ENCODE results near the gene PI4KB. TPM values are rescaled to one million over a fixed set of nuclear protein-coding genes. Genes with fewer than 3 reads are reported as not detected.

The PI4KB gene
- 36.1 TPM for polyA plus RNA-seq (2013, experiment 1 of 2)
- polyA plus RNA-seq (2013, experiment 2 of 2), result 36.1 TPM

DNA sequence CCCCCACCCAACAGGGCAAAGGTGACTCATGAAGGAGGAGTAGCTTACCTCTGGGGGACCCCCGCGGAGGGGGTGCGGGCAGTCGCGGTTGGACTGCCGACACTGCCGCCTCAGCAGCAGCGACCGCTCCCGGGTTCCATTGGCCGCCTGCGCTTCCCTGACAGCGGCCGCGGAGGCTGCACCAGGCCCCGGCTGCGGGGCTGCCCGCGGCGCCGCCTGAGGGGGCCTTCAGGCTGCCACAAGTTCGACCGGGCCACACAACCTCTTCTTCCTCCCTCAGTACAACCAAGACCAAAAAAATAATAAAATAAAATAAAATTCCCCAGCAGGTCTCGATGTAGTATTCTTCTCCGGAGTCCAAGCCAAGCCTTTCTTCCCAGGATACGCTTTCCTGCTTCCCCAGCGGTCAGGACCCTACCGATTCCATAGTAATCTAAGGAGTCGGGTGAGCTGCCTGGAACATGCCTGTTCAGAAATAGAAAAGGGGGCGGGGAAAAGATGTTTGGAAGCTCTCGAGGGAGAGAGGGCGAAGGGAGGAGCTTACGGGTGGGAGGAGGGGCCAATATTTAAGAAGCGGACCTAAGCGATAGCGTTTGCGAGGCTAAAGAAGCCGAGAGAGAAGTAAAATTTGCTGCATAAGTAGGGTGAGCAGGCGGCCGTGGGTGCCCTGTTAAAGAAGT is at the start of gene PI4KB:
Gene PI4KB, minus strand, starts transcription at position 194 of the 680 bp plus-strand sequence. CDS start 10,935 bp downstream, outside the sequence.
- H2BK120ac ChIP-seq (ENCODE audit: low read depth, low read length), result peak within 1 kb of the TSS; percentile 2
- peak within 1 kb of the TSS; percentile 49 to 84 for H3K4ac ChIP-seq (ENCODE audit: low read depth in 1 of 2, low read length in 2 of 2)
- H2BK12ac ChIP-seq (ENCODE audit: low read length in 2 of 2), result no peak within 1 kb of the TSS
- peaks cover 9 to 32% of the 10 kb centered on the region in 2 experiments for H3K36me3 ChIP-seq (ENCODE audit: control insufficient read depth in 1 of 2, insufficient read depth in 2 of 2, low read depth in 1 of 2, low read length in 2 of 2)
- no peak within 1 kb of the TSS for H2AK5ac ChIP-seq (ENCODE audit: low read length, severe bottlenecking)
- peak within 1 kb of the TSS; percentile 83 to 94 for H3K4me3 ChIP-seq (ENCODE audit: insufficient read depth in 1 of 2, low read depth in 1 of 2, low read length in 2 of 2)
- peaks cover 2% of the 10 kb centered on the region for H3K79me1 ChIP-seq (replicated peaks; ENCODE audit: low read length, poor library complexity, severe bottlenecking)
- peak within 1 kb of the TSS; percentile 83 for H3K4me2 ChIP-seq (ENCODE audit: low read length, poor library complexity, severe bottlenecking)
- peaks cover 8% of the 10 kb centered on the region for H3K4me1 ChIP-seq (ENCODE audit: control insufficient read depth, insufficient read depth, low read depth, low read length)
- H4K91ac ChIP-seq (ENCODE audit: low read length), result peak within 1 kb of the TSS; percentile 72
- DNase-seq, result peak; percentile 99
- H4K8ac ChIP-seq (ENCODE audit: low read length), result peak within 1 kb of the TSS; percentile 90
- H3K27ac ChIP-seq (ENCODE audit: low read length, poor library complexity, severe bottlenecking), result peak within 1 kb of the TSS; percentile 94
- H2BK5ac ChIP-seq (ENCODE audit: low read depth, low read length, poor library complexity, severe bottlenecking), result peak within 1 kb of the TSS; percentile 68
- no peaks in the 10 kb centered on the region for H3K27me3 ChIP-seq (ENCODE audit: control insufficient read depth in 1 of 2, insufficient read depth in 1 of 2, low read length in 2 of 2)
- H3K9me3 ChIP-seq (ENCODE audit: control insufficient read depth, low read length), result no peaks in the 10 kb centered on the region
- peak within 1 kb of the TSS in 1 of 2 experiments; percentile 67 for H3K23ac ChIP-seq (ENCODE audit: low read length in 2 of 2)
- under 1% methylated on average over 37 of the region's 40 CpGs for WGBS
- peak within 1 kb of the TSS; percentile 100 for H3K9ac ChIP-seq (ENCODE audit: low read length)
- no peak within 1 kb of the TSS for H2BK15ac ChIP-seq (ENCODE audit: low read depth, poor library complexity, severe bottlenecking)
- peak within 1 kb of the TSS; percentile 76 for H2AFZ ChIP-seq (ENCODE audit: low read depth, low read length)
- peak within 1 kb of the TSS in 1 of 2 experiments; percentile 74 for H3K14ac ChIP-seq (ENCODE audit: low read length in 2 of 2)
- H3K18ac ChIP-seq (ENCODE audit: low read depth in 1 of 2, low read length in 2 of 2), result peak within 1 kb of the TSS; percentile 62 to 84

GRCh38 chr1:151373196-151373595 is 46.0 kb upstream of the PI4KB start:
- Histone ChIP-seq H4K91ac (ENCODE audit: low read length) (peak overlapping the region; percentile 6), H2BK120ac (ENCODE audit: low read depth, low read length) (no peak overlapping the region), H4K8ac (ENCODE audit: low read length) (no peak overlapping the region), H2AK5ac (ENCODE audit: low read length, severe bottlenecking) (no peak overlapping the region), H3K36me3 (ENCODE audit: control insufficient read depth in 1 of 2, insufficient read depth in 2 of 2, low read depth in 1 of 2, low read length in 2 of 2) (peaks cover 7 to 14% of the 10 kb centered on the region in 2 experiments), H3K4me1 (ENCODE audit: control insufficient read depth, insufficient read depth, low read depth, low read length) (peaks cover 20% of the 10 kb centered on the region), H3K14ac (ENCODE audit: low read length in 2 of 2) (no peak overlapping the region), H3K9me3 (ENCODE audit: control insufficient read depth, low read length) (no peaks in the 10 kb centered on the region), H2BK12ac (ENCODE audit: low read length in 2 of 2) (peak overlapping the region; percentile 0 to 63), H3K4me2 (ENCODE audit: low read length, poor library complexity, severe bottlenecking) (no peak overlapping the region), H3K27ac (ENCODE audit: low read length, poor library complexity, severe bottlenecking) (no peak overlapping the region), H2AFZ (ENCODE audit: low read depth, low read length) (no peak overlapping the region), H3K27me3 (ENCODE audit: control insufficient read depth in 1 of 2, insufficient read depth in 1 of 2, low read length in 2 of 2) (peaks cover 0 to 7% of the 10 kb centered on the region in 2 experiments), H2BK5ac (ENCODE audit: low read depth, low read length, poor library complexity, severe bottlenecking) (no peak overlapping the region), H3K4ac (ENCODE audit: low read depth in 1 of 2, low read length in 2 of 2) (no peak overlapping the region), H3K23ac (ENCODE audit: low read length in 2 of 2) (no peak overlapping the region), H2BK15ac (ENCODE audit: low read depth, poor library complexity, severe bottlenecking) (no peak overlapping the region), H3K18ac (ENCODE audit: low read depth in 1 of 2, low read length in 2 of 2) (peak overlapping the region in 1 of 2 experiments; percentile 21), H3K9ac (ENCODE audit: low read length) (no peak overlapping the region), H3K4me3 (ENCODE audit: insufficient read depth in 1 of 2, low read depth in 1 of 2, low read length in 2 of 2) (no peak overlapping the region), H3K79me1 (replicated peaks; ENCODE audit: low read length, poor library complexity, severe bottlenecking) (peaks cover 6% of the 10 kb centered on the region)
- no peak for DNase-seq
- WGBS, result 94% methylated on average over 14 of the region's 14 CpGs

DNA sequence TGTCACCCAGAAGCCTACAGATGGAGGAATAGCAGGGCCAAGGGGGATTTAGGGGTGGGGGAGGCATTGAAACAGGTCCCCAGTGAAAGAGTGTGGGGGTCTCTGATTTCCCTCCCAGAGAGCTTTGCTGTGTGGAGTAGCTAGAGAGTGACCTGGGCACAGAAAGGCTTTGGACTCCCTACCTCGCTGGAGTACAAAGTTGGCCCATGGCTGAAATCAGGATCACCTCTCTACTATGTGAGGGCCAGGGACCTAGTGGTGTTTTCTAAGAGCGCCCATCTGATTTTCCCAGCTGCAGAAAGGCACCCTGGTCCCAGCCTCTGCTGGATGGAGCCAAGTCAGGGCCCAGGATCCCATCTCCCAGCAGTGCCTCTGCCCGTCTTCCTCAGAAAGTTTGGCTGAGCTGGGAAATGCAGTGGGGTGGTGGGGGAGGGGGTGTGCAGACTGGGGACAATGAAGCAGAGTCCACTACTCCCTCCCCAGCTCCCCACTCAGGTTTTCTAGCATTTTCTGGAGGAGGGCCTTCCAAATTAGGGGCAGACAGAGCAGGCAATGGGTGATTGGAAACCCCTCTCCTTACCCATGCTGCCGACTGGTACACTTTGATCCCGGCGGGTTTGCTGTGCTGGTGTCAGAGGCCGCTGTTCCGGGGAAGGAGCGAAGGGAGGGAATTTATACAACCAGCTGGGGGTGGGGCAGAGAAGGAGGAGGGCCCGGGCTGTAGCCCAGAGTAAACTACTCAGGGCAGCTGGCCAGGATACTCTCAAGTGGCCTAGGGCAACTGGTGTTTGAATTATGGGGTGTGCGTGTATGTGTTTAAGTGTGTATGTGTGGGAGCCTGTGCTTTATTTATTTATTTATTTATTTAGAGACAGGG is 45.1 kb upstream of the PI4KB start, which contains the start of gene SELENBP1:
Gene SELENBP1, minus strand, starts transcription at position 648 of the 877 bp plus-strand sequence. Its CDS starts 64 bp downstream, at position 584.
- peak within 1 kb of the TSS; percentile 20 for H2BK15ac ChIP-seq (ENCODE audit: low read depth, poor library complexity, severe bottlenecking)

More for the DNA sequence above, 45.1 kb upstream of the PI4KB start, which contains the start of gene SELENBP1:
- Histone ChIP-seq H3K14ac (ENCODE audit: low read length in 2 of 2) (no peak within 1 kb of the TSS), H3K9me3 (ENCODE audit: control insufficient read depth, low read length) (no peaks in the 10 kb centered on the region), H3K4me2 (ENCODE audit: low read length, poor library complexity, severe bottlenecking) (peak within 1 kb of the TSS; percentile 72), H2BK120ac (ENCODE audit: low read depth, low read length) (peak within 1 kb of the TSS; percentile 55), H3K4me1 (ENCODE audit: control insufficient read depth, insufficient read depth, low read depth, low read length) (peaks cover 20% of the 10 kb centered on the region), H3K4me3 (ENCODE audit: insufficient read depth in 1 of 2, low read depth in 1 of 2, low read length in 2 of 2) (peak within 1 kb of the TSS in 1 of 2 experiments; percentile 84), H3K18ac (ENCODE audit: low read depth in 1 of 2, low read length in 2 of 2) (peak within 1 kb of the TSS; percentile 37 to 78), H2BK5ac (ENCODE audit: low read depth, low read length, poor library complexity, severe bottlenecking) (no peak within 1 kb of the TSS), H3K27me3 (ENCODE audit: control insufficient read depth in 1 of 2, insufficient read depth in 1 of 2, low read length in 2 of 2) (no peaks in the 10 kb centered on the region), H2BK12ac (ENCODE audit: low read length in 2 of 2) (peak within 1 kb of the TSS; percentile 63 to 67), H4K8ac (ENCODE audit: low read length) (peak within 1 kb of the TSS; percentile 59), H3K23ac (ENCODE audit: low read length in 2 of 2) (no peak within 1 kb of the TSS), H2AFZ (ENCODE audit: low read depth, low read length) (no peak within 1 kb of the TSS), H4K91ac (ENCODE audit: low read length) (peak within 1 kb of the TSS; percentile 21), H3K36me3 (ENCODE audit: control insufficient read depth in 1 of 2, insufficient read depth in 2 of 2, low read depth in 1 of 2, low read length in 2 of 2) (peaks cover 7 to 22% of the 10 kb centered on the region in 2 experiments), H3K4ac (ENCODE audit: low read depth in 1 of 2, low read length in 2 of 2) (peak within 1 kb of the TSS in 1 of 2 experiments; percentile 71), H2AK5ac (ENCODE audit: low read length, severe bottlenecking) (peak within 1 kb of the TSS; percentile 47), H3K9ac (ENCODE audit: low read length) (peak within 1 kb of the TSS; percentile 84), H3K27ac (ENCODE audit: low read length, poor library complexity, severe bottlenecking) (no peak within 1 kb of the TSS), H3K79me1 (replicated peaks; ENCODE audit: low read length, poor library complexity, severe bottlenecking) (peaks cover 6% of the 10 kb centered on the region)
- 14% methylated on average over 11 of the region's 11 CpGs for WGBS
- peak; percentile 91 for DNase-seq
